Stimulated activated CD8-positive, alpha-beta memory T cell treated with anti-CD3 and anti-CD28 coated beads, Interleukin-15, amount 100 ng/mL, for 1 hour (primary cell): ENCODE measurements around the gene KRT73.
"Not testable (repeated sequence)": the region's sequence is repeated elsewhere in the genome, so short reads cannot be mapped to it uniquely, and the experiment has no call there.

ENCODE experiments used
- DNase-seq: peaks from one replicate; pipeline ENCODE4 v3.0.0-alpha.2; 2020; ENCODE audit warnings: low read depth

KRT73 gene

DNA sequence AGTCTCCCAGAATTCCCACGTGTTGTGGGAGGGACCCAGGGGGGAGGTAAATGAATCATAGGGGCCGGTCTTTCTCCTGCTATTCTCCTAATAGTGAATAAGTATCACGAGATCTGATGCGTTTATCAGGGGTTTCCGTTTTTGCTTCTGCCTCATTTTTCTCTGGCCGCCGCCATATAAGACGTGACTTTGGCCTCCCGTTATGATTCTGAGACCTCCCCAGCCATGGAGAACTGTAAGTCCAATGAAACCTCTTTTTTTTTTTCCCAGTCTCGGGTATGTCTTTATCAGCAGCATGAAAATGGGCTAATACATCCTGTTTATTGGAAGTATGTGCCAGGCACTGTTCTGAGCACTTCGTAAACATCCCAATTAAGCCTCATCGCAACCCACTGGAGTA lies 17.9 kb downstream of the KRT73 start:
- DNase-seq, result no peak

DNA sequence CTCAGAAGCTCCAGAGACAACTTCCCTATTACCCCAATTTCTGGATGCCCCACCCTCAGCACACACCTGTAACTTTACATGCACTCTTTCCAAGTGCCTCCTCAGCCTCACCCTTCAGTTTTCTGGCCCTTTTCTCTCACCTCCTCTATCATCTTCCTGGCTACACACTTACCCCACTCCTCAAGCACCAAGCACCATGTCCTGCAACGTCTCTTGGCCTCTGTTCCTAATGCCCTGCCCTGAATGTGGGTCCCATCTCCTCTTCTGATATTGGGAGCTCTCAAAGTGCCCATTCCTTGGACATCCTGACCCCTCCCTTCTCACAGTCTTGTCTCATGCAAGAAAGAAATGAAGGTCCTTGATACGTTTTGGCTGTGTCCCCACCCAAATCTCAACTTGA lies 18.3 kb downstream of the KRT73 start:
- DNase-seq, result no peak

DNA sequence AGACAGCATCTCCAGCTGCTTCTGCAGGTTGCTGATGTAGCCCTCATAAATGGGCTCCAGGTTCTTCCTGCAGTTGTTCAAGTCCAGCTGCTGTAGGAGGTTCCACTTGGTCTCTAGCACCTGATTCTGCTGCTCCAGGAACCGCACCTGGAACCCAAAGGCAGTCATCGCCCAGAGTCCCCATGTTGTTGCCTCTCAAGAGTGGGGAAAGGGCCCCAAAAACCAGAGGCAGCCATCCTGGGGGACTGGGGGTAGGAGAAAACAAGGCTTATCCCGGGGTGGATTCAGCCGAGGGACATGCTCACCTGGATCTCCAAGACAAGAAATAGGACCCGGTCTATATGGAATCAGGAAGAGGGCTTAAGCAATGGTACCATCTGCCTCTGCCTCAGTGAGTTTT lies 19.4 kb downstream of the KRT73 start:
- no peak for DNase-seq

DNA sequence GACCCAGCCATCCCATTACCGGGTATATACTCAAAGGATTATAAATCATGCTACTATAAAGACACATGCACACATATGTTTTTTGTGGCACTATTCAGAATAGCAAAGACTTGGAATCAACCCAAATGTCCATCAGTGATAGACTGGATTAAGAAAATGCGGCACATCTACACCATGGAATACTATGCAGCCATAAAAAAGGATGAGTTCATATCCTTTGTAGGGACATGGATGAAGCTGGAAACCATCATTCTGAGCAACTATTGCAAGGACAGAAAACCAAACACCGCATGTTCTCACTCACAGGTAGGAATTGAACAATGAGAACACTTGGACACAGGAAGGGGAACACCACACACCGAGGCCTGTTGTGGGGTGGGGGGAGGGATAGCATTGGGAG lies 24.1 kb downstream of the KRT73 start:
- not testable (repeated sequence) for DNase-seq

DNA sequence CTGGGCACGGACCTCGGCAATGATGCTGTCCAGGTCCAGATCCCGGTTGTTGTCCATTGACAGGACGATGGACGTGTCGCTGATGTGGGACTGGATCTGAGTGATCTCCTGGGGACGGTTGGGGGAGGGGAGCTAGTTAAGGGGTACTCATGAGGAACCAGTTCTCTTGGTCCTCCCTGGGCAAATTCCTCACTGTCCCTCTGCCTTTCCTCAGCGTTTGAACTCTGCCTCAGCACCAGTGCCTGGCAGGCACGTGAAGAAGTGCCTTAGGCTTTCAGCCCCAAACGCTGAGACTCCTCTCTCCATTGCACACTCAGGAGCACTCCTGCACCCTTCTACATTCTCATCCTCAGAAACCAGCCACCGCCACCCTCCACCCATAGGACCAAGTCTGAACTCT lies 26.8 kb downstream of the KRT73 start:
- DNase-seq, result no peak

DNA sequence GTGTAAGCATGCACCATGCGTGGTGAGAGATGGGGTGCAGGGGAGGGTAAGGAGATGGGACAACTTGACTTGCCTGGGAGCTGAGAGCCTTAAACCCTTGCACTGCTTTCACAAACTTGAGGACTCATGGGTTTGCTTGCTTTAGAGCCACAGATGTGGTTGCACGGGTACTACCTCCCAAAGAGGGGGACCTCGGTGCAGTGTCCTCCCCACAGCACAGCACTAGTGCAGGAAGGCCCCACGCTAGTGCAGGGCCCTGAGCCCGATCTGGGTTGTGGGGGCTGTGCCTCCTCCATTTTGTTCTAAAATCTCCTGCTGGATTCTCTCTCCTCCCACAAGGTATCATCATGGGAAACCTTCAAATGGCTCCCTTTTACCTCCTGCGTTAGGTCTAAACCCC lies 28.3 kb downstream of the KRT73 start:
- no peak for DNase-seq

DNA sequence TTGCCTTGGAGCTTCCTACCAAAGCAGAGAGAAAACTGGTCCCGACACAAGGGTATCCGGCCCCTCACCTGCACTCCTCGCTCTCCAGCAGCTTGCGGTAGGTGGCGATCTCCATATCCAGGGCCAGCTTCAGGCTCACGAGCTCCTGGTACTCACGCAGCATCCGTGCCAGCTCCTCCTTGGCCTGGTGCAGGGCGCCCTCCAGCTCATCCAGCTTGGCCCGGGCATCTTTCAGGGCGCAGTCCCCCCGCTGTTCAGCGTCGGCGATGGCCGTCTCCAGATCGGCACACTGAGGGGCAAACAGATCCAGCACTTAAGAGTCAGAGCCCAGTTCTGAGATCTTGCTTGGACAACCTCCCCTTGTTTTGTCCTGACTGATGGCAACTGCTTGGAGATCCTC lies 30.8 kb downstream of the KRT73 start:
- no peak for DNase-seq

DNA sequence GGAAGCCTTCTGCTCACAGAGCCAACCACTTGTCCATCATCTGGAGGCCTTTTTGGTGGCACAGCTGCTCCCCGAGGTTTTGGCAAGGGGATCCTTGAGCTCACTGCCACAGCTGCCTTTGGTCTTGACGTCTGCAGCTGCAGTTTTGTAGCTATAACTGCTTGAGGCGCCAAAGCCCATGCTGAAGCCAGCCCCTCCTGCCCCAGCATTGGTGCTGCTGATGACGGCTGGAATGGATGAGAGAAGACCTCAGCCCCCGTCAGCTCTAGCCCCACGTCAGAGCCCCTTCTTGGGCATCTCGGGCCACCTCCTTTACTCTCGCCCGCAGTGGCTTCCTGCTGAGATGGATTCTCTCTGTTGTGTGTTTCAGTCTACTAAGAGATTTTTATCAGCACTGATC lies 32.4 kb downstream of the KRT73 start:
- peak; percentile 35 for DNase-seq

DNA sequence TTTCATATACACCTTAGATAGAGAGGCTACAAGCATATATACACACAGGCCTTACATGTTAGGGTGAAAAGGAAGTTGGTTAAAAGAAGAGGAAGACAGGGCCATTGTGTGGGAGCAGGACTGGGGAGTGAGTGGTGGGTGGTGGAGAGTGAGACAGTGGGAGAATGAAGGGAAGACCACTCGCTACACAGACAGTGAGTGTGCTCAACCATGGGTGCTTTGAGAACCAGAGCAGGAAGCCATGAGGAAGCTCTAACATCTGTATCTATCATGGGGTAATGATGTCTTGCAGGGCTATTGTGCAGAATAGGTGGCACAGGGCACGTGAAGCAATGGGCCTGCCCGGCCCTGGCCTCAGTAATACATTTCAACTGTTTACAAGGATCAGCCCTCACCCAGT lies 33.3 kb downstream of the KRT73 start:
- no peak for DNase-seq

DNA sequence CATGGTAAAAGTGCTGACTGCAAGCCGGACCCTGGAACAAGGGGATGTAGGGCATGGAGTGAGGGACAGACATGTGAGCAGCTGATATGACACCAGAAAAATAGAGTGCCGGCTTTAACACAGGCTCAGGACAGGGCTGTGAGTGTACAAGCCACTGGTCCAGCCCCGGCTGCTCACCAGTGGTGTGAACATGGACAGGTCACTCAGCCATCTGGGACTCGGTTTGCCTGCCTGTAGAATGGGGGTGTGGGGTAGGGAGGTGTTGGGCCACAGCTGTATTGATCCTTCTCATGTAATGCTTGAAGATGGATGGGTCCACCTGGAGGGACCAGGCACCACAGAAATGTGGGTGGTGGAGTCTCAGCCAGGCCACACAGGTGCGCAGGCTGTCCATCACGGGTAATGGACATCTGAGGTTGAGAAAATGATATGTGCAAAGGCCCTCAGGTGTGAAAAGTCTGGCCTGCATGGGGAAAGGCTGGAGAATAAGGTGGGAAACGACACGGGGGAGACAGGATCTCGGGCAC lies 34.1 kb downstream of the KRT73 start:
- no peak for DNase-seq

DNA sequence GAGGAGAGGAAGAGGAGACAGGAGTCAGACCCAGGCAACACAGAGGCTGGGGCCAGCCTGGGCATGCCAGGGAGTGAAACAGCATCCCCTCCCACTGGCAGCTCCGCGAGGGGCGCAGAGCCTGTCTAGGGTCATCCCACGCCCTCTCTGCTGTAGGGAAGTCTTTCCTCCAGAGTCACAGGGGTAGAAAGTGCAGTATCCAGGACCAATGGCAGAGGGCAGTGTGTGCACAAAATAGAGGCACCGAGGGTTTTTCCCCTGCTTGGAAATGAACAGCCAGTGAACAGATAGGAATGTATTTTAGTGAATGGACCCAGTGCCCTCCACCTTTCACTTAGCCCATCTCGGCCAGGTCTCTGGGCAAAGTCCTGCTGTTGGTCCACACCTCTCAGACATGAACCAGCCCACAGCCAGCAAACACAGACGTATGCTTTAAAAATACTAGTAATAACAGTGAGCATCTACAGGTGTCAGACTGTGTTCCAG lies 35.3 kb downstream of the KRT73 start:
- DNase-seq, result peak; percentile 43

DNA sequence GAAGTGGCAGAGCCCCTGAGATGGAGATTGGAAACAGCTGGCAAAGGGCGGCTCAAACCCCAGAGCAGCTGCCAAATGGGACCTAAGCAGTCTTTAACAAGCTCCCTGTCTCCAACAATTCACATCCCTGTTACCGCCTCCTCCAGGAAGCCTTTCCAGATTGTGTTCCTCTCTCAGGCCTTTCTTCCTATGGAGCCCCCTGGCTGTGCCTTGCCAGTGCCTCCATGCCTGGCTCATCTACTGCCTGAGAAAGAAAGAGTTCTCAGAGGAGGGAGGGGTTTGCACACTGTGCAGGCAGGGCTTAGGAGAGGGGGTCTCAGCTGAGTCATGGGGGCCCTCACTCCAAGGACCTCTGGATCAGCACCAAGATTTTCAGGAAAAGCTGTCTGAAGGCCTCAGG lies 35.9 kb downstream of the KRT73 start:
- no peak for DNase-seq

DNA sequence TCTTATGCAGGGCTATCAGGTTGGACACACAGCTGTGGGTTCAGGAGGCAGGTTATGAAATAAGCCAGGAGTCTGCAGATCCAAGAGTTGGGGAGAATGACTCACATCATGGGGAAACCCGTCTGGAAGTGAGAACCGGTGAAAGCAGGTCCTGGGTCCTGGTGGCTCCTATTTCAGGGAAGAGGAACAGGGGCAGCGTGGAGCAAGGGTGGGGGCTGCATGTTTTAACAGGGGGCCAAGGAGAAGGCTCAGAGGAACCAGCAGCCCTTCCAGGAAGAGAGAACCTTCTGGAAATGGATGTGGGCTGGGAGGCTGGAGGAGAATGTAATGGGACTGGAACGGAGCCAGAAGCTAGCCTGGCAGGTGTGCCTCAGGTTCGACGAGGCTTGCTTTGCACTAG lies 36.9 kb downstream of the KRT73 start:
- DNase-seq, result no peak

DNA sequence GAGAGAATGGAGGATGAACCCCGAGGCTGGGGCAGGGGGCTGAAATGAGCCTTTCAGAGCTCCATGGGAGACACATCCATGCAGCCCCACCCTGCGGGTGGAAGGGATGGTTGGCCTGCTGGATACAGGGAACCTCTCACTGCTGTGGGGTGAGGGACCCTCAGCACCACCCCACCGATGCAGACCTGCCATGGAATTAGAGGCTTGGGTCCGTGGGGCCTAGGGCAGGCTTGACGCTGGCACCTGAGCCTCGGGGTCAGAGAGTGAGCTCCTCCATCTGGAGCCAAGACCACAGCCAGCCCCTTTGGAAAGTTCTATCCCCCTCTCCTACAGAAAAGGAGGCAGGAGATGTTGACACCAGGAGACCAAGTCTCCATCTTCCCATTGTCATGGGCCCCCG lies 37.3 kb downstream of the KRT73 start:
- no peak for DNase-seq

DNA sequence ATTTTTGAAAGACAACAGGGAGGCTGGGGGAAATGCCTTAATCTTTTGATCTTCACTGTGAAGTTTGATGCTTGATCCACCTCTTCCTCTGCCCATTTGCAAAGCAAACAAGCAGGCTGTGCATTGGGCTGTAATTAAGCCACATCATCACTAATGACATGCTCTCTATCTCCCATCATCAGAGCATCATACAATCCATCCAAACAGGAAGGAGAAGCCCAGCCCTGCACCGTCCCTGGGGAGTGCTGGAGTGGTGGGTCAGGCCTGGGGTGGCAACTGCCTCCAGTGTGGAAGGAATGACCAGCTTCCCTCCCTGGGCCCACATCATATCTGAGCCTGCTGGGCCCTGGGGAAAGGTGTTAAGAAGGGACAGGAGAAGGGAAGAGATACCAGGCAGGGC lies 37.9 kb downstream of the KRT73 start:
- DNase-seq, result no peak

DNA sequence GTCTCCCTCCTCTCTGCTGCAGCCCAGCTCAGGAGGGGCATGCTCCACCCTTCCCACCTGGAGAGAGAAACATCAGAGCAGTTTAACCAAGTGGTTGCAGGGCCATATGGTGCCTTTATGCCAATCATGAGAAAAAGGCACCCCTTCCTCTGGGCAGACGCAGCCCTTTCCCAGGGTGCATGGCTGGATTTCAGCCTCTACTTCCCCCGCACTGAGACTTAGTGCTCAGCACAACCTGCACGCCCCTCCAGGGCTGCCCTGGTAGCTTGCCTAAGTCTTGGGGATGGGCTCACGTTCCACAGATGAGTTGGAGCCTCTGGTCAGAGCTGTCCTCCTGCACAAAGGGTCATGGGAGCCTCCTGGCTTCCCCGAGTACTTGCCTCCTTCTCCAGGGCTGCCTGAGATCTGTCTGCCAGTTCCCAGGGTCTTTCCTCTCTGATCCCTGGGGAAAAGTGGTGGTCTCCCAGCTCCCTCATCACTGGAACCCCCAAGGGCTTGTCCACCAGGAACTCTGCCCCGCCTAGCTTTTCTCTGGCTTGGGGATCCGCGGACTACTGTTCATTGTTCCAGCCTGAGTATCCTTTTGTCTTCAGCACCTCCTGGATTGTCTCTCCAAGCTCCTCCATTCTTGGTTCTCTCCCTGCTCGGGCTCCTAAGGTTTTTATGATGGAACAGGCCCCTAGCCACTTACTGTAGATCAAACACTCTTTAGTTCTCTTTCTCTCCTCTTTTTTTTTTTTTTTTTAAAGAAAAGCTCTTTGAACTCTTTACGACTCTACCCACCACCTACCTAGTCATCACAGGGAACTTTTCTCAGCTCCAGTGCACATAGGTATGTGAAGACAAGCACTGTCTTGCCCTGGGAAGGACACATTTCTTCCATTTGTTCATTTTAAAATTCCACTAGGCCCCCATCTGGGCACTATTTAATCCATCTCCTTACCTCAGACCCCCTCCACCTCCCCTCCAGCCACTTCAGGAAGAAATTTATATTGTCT lies 38.6 kb downstream of the KRT73 start:
- no peak for DNase-seq

DNA sequence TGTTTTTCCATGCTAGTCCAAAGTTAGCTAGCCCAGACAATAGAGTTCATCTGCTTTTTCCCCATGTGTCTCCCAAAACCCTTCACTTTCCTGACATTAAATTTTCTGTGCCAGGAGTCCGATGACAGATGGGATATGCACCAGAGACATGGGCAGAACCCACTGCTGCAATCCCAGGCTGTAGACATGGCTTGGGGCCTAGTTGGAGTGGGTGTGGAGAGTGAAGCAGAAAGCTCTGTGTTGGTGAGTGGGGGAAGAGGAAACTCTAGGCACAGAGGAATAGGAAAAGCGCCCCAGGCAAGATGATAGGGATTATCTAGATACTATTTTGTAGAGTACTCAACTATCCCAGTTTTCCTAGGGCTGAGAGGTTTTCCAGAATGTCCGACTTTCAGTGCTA lies 39.9 kb downstream of the KRT73 start:
- no peak for DNase-seq

DNA sequence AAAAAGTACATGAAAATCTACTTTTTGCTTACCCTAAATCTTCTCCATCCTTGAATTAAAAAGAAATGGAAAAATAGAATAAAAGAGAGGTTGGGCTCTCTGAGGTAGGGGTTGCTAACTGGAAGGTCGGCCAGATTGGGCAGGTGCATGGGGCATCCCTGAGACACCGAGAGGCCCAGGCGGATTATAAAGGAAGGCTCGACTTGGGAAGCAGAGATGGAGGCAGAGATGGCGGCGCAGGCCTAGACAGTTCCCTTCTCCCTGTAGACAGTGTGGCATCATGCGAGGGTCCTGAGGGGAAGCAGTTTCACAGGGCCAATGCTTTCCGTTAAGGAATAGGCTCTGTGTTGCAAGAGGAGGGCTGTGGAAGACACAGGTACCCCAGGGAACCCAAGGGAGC lies 41.0 kb downstream of the KRT73 start:
- DNase-seq, result no peak

DNA sequence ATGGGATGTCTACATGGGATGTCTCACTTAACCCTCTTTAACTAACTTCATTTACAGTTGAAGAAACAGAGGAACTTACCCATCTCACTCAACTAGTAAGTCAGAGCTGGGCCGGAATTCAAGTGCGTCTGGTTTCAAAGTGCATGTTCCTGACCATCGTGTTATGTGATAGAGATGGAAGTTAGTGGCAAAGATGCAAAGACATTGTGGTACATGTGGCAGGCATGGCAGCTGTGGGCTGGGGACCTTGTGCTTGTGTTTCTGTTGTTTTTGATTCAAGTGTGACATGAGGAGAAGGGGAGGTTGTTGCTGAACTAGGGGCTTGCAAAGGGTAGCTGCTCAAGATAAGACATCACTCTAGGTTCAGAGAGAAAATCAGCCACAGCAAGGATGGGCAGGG lies 42.4 kb downstream of the KRT73 start:
- DNase-seq, result no peak

DNA sequence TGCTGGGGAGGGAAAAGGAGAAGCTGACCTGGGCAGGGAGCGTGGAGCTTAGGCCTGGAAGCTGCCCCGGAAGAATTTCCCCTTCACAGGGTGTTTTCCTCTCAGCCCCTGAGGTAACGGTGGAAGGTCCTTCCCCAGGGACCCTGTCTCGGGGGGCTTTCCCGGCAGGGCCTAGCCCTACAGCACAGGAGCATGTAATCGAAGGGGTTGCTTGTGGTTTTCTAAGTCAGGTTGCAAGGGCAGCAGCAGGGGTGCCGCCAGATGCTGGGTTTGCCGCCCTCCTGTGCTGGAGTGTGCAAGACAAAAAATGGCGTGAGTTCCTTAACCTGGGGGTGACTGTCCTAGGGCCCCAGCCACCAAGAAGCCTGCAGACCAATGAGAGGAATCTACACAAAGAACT lies 43.1 kb downstream of the KRT73 start:
- DNase-seq, result no peak

DNA sequence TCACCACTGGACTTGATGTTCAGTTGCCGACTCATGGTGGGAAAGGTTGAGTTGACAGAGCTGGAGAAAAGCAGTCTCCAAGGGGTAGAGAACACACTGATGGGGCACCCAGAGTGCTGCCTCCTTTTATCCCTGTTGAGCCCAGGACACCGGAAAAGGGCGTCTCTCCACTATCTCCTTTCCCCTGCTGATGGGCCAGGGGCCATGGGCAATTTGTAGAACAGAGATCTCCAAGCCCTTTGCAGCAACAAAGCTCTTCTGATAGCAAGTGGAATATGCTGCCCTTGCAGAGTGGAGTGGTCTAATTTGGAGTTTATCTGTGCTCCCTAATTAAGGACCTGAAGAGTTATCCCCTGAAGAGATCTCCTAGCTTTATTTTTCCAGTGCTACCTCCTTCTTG lies 44.6 kb downstream of the KRT73 start, which contains the start of gene KRT74:
Gene KRT74 (minus strand): TSS at position 101 of the 400 bp plus-strand sequence. CDS start 66 bp downstream, at position 35.
- DNase-seq, result no peak

DNA sequence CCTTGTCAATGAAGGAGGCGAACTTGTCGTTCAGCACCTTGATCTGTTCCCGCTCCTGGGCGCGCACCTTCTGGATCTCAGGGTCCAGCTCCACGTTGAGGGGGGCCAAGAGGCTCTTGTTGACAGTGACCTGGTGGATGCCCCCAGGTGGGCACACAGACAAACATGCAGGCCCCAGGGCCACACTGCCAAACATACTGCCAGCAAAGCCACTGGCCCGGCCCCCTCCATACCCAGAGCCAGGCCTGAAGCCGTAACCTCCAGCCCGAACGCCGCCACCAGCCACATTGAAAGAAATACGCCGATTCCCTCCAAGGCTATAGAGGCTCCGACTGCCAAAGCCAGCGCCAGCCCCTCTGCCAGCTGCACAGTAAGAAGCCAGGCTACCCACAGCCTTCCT lies 45.1 kb downstream of the KRT73 start:
- no peak for DNase-seq

DNA sequence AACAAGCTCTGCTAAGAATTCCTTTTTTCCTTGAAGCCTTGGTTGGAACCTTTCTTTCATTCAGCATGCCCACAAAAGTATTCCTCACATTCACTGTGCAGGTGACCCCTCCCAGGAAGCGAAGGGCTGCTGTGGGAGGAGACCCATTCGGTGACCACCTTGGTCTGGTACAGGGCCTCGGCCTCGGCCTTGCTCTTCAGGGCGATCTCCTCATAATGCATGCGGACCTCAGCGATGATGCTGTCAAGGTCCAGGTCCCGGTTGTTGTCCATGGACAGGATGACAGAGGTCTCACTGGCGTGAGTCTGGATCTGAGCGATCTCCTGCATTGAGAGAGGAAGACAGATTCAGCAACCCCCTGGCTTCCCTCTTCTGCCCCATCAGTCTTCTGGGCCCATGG lies 47.8 kb downstream of the KRT73 start:
- no peak for DNase-seq

DNA sequence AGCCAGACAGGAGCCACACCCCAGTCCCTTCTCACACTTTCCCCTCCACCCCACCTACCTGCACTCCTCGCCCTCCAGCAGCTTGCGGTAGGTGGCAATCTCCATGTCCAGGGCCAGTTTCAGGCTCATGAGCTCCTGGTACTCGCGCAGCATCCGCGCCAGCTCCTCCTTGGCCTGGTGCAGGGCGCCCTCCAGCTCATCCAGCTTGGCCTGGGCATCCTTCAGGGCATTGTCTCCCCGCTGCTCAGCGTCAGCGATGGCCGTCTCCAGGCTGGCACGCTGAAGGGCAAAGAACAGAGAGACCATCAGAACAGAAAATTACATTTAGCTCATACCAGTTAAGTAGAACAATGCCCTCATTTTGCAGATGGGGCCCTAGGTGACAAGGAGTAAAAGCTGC lies 50.2 kb downstream of the KRT73 start:
- no peak for DNase-seq
